Measurements from ENCODE around the gene JAML. TPM values are rescaled to one million over a fixed set of nuclear protein-coding genes. Genes with fewer than 3 reads are reported as not detected.

Gene JAML
- total and polyA plus RNA-seq, 2 of the 13 experiments (the other 11 are each of a cell fraction or from before 2014, with no cell fraction given): 2.0 to 3.3 TPM

GRCh38 chr11:118222437-118222836, 2.4 kb downstream of the JAML start (continued):
- TF ChIP-seq, protein P1, sequence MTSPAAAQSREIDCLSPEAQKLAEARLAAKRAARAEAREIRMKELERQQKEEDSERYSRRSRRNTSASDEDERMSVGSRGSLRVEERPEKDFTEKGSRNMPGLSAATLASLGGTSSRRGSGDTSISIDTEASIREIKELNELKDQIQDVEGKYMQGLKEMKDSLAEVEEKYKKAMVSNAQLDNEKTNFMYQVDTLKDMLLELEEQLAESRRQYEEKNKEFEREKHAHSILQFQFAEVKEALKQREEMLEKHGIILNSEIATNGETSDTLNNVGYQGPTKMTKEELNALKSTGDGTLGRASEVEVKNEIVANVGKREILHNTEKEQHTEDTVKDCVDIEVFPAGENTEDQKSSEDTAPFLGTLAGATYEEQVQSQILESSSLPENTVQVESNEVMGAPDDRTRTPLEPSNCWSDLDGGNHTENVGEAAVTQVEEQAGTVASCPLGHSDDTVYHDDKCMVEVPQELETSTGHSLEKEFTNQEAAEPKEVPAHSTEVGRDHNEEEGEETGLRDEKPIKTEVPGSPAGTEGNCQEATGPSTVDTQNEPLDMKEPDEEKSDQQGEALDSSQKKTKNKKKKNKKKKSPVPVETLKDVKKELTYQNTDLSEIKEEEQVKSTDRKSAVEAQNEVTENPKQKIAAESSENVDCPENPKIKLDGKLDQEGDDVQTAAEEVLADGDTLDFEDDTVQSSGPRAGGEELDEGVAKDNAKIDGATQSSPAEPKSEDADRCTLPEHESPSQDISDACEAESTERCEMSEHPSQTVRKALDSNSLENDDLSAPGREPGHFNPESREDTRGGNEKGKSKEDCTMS (CRISPR knock-in tag; conservative IDR thresholded peaks at IDR 0.05): no peak

DNA sequence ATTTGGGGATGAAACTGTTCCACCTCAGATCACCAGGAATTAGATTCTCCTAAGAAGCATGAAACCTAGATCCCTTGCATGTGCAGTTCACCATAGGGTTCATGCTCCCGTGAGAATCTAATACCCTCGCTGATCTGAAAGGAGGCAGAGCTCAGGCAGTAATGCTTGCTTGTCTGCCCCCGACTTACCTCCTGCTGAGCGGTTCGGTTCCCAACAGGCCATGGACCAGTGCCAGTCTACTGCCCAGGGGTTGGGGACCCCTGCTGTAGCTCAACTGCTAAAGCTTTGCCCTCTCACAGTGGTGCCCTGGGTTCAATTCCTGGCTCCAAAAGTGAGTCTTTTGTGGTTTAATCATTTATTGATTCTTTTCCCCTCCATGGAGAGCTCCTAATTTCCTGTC, 3.4 kb downstream of the JAML start:
- TF ChIP-seq ZNF737 (CRISPR knock-in tag; IDR thresholded peaks at IDR 0.05; ENCODE audit: borderline replicate concordance) (no peak), ZNF678 (CRISPR knock-in tag; IDR thresholded peaks at IDR 0.05) (no peak), ZNF75D (CRISPR knock-in tag; IDR thresholded peaks at IDR 0.05; ENCODE audit: borderline replicate concordance) (no peak), ZSCAN31 (CRISPR knock-in tag; IDR thresholded peaks at IDR 0.05; ENCODE audit: low read depth) (no peak), ZNF335 (CRISPR knock-in tag; IDR thresholded peaks at IDR 0.05) (no peak), MXI1 (IDR thresholded peaks at IDR 0.05; ENCODE audit: borderline replicate concordance, low read depth, low read length) (no peak), AGO2 (optimal IDR thresholded peaks at IDR 0.05; ENCODE audit: low read depth, low read length) (no peak), ZMAT3 (CRISPR knock-in tag; conservative IDR thresholded peaks at IDR 0.05) (no peak), SIX4 (CRISPR knock-in tag; IDR thresholded peaks at IDR 0.05) (no peak), GABPA (IDR thresholded peaks at IDR 0.05; ENCODE audit: low read depth, low read length) (no peak), GABPA (CRISPR knock-in tag; IDR thresholded peaks at IDR 0.05; ENCODE audit: low read depth) (no peak), ZNF253 (CRISPR knock-in tag; IDR thresholded peaks at IDR 0.05; ENCODE audit: borderline replicate concordance) (no peak), SALL1 (CRISPR knock-in tag; IDR thresholded peaks at IDR 0.05) (no peak)
- TF ChIP-seq, protein P2, sequence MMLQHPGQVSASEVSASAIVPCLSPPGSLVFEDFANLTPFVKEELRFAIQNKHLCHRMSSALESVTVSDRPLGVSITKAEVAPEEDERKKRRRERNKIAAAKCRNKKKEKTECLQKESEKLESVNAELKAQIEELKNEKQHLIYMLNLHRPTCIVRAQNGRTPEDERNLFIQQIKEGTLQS (CRISPR knock-in tag; IDR thresholded peaks at IDR 0.05): no peak
- TF ChIP-seq, protein P3, sequence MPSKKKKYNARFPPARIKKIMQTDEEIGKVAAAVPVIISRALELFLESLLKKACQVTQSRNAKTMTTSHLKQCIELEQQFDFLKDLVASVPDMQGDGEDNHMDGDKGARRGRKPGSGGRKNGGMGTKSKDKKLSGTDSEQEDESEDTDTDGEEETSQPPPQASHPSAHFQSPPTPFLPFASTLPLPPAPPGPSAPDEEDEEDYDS (CRISPR knock-in tag; IDR thresholded peaks at IDR 0.05): no peak
- TF ChIP-seq, protein P4, sequence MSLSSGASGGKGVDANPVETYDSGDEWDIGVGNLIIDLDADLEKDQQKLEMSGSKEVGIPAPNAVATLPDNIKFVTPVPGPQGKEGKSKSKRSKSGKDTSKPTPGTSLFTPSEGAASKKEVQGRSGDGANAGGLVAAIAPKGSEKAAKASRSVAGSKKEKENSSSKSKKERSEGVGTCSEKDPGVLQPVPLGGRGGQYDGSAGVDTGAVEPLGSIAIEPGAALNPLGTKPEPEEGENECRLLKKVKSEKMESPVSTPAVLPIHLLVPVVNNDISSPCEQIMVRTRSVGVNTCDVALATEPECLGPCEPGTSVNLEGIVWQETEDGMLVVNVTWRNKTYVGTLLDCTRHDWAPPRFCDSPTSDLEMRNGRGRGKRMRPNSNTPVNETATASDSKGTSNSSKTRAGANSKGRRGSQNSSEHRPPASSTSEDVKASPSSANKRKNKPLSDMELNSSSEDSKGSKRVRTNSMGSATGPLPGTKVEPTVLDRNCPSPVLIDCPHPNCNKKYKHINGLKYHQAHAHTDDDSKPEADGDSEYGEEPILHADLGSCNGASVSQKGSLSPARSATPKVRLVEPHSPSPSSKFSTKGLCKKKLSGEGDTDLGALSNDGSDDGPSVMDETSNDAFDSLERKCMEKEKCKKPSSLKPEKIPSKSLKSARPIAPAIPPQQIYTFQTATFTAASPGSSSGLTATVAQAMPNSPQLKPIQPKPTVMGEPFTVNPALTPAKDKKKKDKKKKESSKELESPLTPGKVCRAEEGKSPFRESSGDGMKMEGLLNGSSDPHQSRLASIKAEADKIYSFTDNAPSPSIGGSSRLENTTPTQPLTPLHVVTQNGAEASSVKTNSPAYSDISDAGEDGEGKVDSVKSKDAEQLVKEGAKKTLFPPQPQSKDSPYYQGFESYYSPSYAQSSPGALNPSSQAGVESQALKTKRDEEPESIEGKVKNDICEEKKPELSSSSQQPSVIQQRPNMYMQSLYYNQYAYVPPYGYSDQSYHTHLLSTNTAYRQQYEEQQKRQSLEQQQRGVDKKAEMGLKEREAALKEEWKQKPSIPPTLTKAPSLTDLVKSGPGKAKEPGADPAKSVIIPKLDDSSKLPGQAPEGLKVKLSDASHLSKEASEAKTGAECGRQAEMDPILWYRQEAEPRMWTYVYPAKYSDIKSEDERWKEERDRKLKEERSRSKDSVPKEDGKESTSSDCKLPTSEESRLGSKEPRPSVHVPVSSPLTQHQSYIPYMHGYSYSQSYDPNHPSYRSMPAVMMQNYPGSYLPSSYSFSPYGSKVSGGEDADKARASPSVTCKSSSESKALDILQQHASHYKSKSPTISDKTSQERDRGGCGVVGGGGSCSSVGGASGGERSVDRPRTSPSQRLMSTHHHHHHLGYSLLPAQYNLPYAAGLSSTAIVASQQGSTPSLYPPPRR (CRISPR knock-in tag; IDR thresholded peaks at IDR 0.05; ENCODE audit: borderline replicate concordance): no peak
- no peak overlapping the region for H3K27ac ChIP-seq (ENCODE audit: extremely low read length, insufficient read depth, low read length)
- no peaks in the 10 kb centered on the region for H3K79me2 ChIP-seq (ENCODE audit: insufficient read depth, low read length)
- WGBS (ENCODE audit: low lambda C conversion rate): no CpG with 5 or more reads among the region's 5 CpGs
- no peak overlapping the region for H3K9ac ChIP-seq (ENCODE audit: insufficient read depth, low read depth, low read length)
- FAIRE-seq (no peak), ATAC-seq (no peak), DNase-seq (ENCODE audit: low spot score) (no peak)
- H3K4me2 ChIP-seq (ENCODE audit: low read depth, low read length): no peak overlapping the region
- H3K4me1 ChIP-seq (ENCODE audit: insufficient read depth, low read length): peaks cover 27% of the 10 kb centered on the region
- no peaks in the 10 kb centered on the region for H3K36me3 ChIP-seq (replicated peaks in 1 of 2; ENCODE audit: control insufficient read depth in 1 of 2, insufficient read depth in 2 of 2, low read length in 2 of 2)
- in situ Hi-C loops (cut with HindIII; ENCODE audit: extremely low pct_ligation_motif_present, low pct_unique_long_range_greater_than_20kb): no loop called here
- intact Hi-C loops (cut with micrococcal nuclease; ENCODE audit: unreplicated experiment): no loop called here
- H4K20me1 ChIP-seq (ENCODE audit: insufficient read depth, low read length): no peaks in the 10 kb centered on the region
- no peaks in the 10 kb centered on the region for H3K9me3 ChIP-seq (ENCODE audit: low read length)
- BruUV-seq (replicated peaks): no TSS peak
- no peak overlapping the region for H2AFZ ChIP-seq (ENCODE audit: low read length)
- ChIA-PET POLR2A (interaction anchor here (1.5 kb wide), 1 partner anchor 23 kb away, joined by 3 read pairs; no protein-coding TSS in a partner anchor), CTCF (ENCODE audit: low intra/inter-chr PET ratio, low total read pairs) (no interaction called here)
- no peaks in the 10 kb centered on the region for H3K27me3 ChIP-seq (ENCODE audit: control insufficient read depth in 1 of 2, insufficient read depth in 2 of 2, low read length in 2 of 2)
- H3K4me3 ChIP-seq (replicated peaks in 1 of 3; ENCODE audit: insufficient read depth in 1 of 3, low read depth in 2 of 3, low read length in 3 of 3): no peak overlapping the region
